Chondrocyte (in vitro differentiated cells): ENCODE results near the gene SAA1. TPM values are rescaled to one million over a fixed set of nuclear protein-coding genes. Genes with fewer than 3 reads are reported as not detected.

ENCODE experiments used
- DNase-seq: peaks from one replicate; pipeline ENCODE4 v3.0.0; 2021; ENCODE audit warnings: mixed read lengths, low spot score
- H3K27ac Mint-ChIP-seq: one replicate; pipeline ENCODE4 v1.8.0; 2021; ENCODE audit warnings: mild to moderate bottlenecking, moderate library complexity, mixed read lengths; ENCODE audit not compliant: unreplicated experiment
- H3K27me3 Mint-ChIP-seq: 2 replicates; pipeline ENCODE4 v1.8.0; 2021; ENCODE audit warnings: low read depth, mixed read lengths
- H3K36me3 Mint-ChIP-seq: 2 replicates; pipeline ENCODE4 v1.8.0; 2021; ENCODE audit warnings: low read depth, mixed read lengths
- H3K4me1 Mint-ChIP-seq: 2 replicates; pipeline ENCODE4 v1.8.0; 2021; ENCODE audit warnings: low read depth, mild to moderate bottlenecking, mixed read lengths
- H3K4me3 Mint-ChIP-seq: one replicate; pipeline ENCODE4 v1.8.0; 2021; ENCODE audit warnings: mild to moderate bottlenecking, moderate library complexity, mixed read lengths; ENCODE audit not compliant: unreplicated experiment
- H3K9me3 Mint-ChIP-seq: 2 replicates; pipeline ENCODE4 v1.8.0; 2021; ENCODE audit warnings: low read depth, mixed read lengths
- total RNA-seq: library from RNA; stranded (reverse); gene quantifications from 3 replicates; pipeline ENCODE4 v1.2.1, GENCODE V29; 2021
- TF ChIP-seq, protein P1 (sequence below): fragments of 200-600 bp; sonication (generic); IDR thresholded peaks from 2 replicates; pipeline ENCODE4 v1.5.0; 2021; ENCODE audit warnings: antibody characterized with exemption, mild to moderate bottlenecking, moderate library complexity

Gene SAA1
- total RNA-seq, 1 donor from 2014 or later = not detected

DNA sequence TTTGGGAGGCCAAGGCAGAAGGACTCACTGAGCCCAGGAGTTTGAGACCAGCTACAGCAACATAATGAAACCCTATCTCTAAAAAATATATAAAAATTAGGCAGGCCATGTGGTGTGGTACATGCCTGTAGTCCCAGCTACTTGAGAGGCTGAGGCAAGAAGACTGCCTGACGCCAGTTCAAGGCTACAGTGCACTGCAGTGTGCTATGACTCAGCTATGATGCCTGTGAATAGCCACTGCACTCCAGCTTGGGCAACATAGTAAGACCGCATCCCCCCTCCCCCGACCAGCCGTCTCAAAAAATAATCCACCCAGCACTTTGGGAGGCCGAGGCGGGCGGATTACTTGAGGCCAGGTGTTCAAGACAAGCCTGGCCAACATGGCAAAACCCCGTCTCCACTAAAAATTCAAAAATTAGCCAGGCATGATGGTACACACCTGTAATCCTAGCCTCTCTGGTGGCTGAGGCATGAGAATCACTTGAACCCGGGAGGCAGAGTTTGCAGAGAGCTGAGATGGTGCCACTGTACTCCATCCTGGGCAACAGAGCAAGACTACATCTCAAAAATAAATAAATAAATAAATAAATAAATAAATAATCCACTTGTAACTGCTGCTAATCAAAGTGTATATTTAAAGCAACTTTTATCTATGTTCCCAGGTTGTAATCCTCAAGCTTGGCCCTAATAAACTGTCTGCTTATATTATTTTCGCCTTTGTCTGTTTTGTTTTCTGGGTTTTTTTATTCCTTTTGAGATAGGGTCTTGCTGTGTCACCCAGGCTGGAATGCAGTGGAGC lies 48.1 kb downstream of the SAA1 start:
- H3K4me3 Mint-ChIP-seq = no peak overlapping the region
- peaks cover 69% of the 10 kb centered on the region for H3K4me1 Mint-ChIP-seq
- DNase-seq = no peak
- no peaks in the 10 kb centered on the region for H3K27me3 Mint-ChIP-seq
- H3K27ac Mint-ChIP-seq = peak overlapping the region; percentile 86
- H3K36me3 Mint-ChIP-seq = peaks cover 16% of the 10 kb centered on the region
- H3K9me3 Mint-ChIP-seq = no peaks in the 10 kb centered on the region
- TF ChIP-seq, protein P1, sequence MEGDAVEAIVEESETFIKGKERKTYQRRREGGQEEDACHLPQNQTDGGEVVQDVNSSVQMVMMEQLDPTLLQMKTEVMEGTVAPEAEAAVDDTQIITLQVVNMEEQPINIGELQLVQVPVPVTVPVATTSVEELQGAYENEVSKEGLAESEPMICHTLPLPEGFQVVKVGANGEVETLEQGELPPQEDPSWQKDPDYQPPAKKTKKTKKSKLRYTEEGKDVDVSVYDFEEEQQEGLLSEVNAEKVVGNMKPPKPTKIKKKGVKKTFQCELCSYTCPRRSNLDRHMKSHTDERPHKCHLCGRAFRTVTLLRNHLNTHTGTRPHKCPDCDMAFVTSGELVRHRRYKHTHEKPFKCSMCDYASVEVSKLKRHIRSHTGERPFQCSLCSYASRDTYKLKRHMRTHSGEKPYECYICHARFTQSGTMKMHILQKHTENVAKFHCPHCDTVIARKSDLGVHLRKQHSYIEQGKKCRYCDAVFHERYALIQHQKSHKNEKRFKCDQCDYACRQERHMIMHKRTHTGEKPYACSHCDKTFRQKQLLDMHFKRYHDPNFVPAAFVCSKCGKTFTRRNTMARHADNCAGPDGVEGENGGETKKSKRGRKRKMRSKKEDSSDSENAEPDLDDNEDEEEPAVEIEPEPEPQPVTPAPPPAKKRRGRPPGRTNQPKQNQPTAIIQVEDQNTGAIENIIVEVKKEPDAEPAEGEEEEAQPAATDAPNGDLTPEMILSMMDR = no peak

DNA sequence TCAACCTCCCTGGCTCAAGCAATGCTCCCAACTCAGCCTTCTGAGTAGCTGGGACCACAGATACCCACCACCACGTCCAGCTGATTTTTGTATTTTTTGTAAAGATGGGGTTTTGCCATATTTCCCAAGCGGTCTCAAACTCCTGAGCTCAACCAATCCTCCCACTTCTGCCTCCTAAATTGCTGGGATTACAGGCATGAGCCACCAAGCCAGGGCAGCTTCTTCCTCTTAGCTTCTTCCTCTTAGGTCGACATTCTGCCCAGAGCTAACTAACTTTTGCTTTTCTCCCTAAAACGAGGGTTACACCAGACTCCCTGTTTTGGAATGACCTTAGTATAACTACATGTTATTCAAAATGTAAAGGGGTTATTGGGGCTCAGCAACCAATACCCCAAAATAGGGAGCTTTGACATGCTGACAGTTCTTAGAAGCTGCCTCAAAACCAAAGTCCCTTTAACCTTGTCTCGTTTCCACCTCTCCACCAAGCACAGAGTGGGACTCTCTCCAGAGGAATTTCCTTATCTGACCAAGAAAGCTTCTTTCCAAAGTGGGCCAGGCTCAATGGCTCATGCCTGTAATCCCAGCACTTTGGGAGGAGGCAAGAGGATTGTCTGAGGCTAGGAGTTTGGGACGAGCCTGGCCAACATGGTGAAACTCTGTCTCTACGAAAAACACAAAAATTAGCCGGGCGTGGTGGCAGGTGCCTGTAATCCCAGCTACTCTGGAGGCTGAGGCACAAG lies 48.9 kb downstream of the SAA1 start:
- H3K27ac Mint-ChIP-seq = peak overlapping the region; percentile 82
- TF ChIP-seq, protein P1 = no peak

DNA sequence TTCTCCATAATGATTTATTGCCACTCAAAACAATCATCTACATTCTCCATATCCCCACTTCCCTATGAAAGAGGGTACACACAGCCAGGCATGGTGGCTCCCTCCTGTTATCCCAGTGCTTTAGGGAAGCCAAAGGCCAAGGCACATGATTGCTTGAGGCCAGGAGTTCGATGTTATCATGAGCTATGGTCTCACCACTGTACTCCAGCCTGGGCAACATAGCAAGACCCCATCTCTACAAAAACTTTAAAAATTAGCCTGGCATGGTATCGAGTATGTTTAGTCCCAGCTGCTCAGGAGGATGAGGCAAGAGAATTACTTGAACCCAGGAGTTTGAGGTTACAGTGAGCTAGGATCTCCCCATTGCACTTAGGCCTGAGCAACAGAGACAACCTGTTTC lies 49.8 kb downstream of the SAA1 start:
- Mint-ChIP-seq H3K4me3 (no peak overlapping the region), H3K9me3 (no peaks in the 10 kb centered on the region), H3K27ac (no peak overlapping the region), H3K36me3 (peaks cover 6% of the 10 kb centered on the region), H3K27me3 (no peaks in the 10 kb centered on the region), H3K4me1 (peaks cover 78% of the 10 kb centered on the region)
- TF ChIP-seq, protein P1 = no peak
- no peak for DNase-seq

More for the DNA sequence above, 48.9 kb downstream of the SAA1 start:
- Mint-ChIP-seq H3K4me3 (no peak overlapping the region), H3K4me1 (peaks cover 76% of the 10 kb centered on the region), H3K9me3 (no peaks in the 10 kb centered on the region), H3K36me3 (peaks cover 12% of the 10 kb centered on the region), H3K27me3 (no peaks in the 10 kb centered on the region)
- no peak for DNase-seq

DNA sequence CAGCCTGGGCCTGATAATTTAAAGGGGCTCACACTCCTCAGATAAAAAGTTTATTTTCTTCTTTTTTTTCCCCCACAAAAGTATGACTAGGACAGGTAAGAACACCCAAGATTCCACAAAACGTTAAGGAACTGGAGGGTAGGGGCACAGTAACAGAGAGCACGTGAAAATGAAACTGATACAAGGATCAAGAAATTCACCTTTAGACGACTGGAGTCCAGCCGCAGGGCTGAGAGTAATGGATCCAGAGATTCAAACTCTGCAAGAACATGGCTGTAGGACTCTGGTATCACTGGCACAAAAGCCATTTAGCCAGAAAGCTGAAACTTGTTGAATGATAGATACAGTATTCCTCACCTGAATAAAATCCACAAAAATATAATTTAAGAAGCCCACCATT lies 51.5 kb downstream of the SAA1 start:
- peaks cover 70% of the 10 kb centered on the region for H3K4me1 Mint-ChIP-seq

More for the DNA sequence above, 51.5 kb downstream of the SAA1 start:
- no peak overlapping the region for H3K27ac Mint-ChIP-seq
- H3K27me3 Mint-ChIP-seq = no peaks in the 10 kb centered on the region
- H3K36me3 Mint-ChIP-seq = peaks cover 2% of the 10 kb centered on the region
- H3K4me3 Mint-ChIP-seq = no peak overlapping the region
- H3K9me3 Mint-ChIP-seq = no peaks in the 10 kb centered on the region
- TF ChIP-seq, protein P1 = no peak
- DNase-seq = no peak

Other genes with a start within 250 kb of the SAA1 start
- gene TPH1, start 220.0 kb upstream of the SAA1 start, total RNA-seq = 0.99 to 6.4 TPM (median 5.0 TPM) in 3 replicates
- 12.1 to 13.2 TPM (median 12.2 TPM) in 3 replicates for gene SAAL1, start 160.2 kb upstream of the SAA1 start, total RNA-seq
- gene MRGPRX3, start 133.7 kb upstream of the SAA1 start, total RNA-seq = not detected in 3 replicates
- gene MRGPRX4, start 93.4 kb upstream of the SAA1 start, total RNA-seq = not detected in 3 replicates
- gene SAA4, start 29.5 kb upstream of the SAA1 start, total RNA-seq = not detected in 3 replicates
- not detected in 3 replicates for gene SAA2, start 17.6 kb upstream of the SAA1 start, total RNA-seq
- 31.1 to 67.9 TPM (median 35.2 TPM) in 3 replicates for gene HPS5, start 55.9 kb downstream of the SAA1 start, total RNA-seq
- gene GTF2H1, start 56.3 kb downstream of the SAA1 start, total RNA-seq = 55.9 to 71.6 TPM (median 57.1 TPM) in 3 replicates
- 427 to 1,078 TPM (median 1,049 TPM) in 3 replicates for gene LDHA, start 128.3 kb downstream of the SAA1 start, total RNA-seq
- gene LDHC, start 146.1 kb downstream of the SAA1 start, total RNA-seq = 0.26 to 0.62 TPM (median 0.48 TPM) in 3 replicates
- not detected in 3 replicates for gene LDHAL6A, start 189.6 kb downstream of the SAA1 start, total RNA-seq